ENCODE results near the gene AGAP1. TPM values are rescaled to one million over a fixed set of nuclear protein-coding genes. Genes with fewer than 3 reads are reported as not detected.
A peak's percentile ranks its signal among the peaks of the same experiment; 100 is the strongest.

AGAP1 gene
- total RNA-seq, 1 donor from 2014 or later = 39.0 TPM

GRCh38 chr2:235502336-235502735 is 8.5 kb downstream of the AGAP1 start:
- H3K4me1 Mint-ChIP-seq (ENCODE audit: low read depth) = peaks cover 40% of the 10 kb centered on the region
- H3K9me3 Mint-ChIP-seq (ENCODE audit: low read depth) = no peaks in the 10 kb centered on the region
- H3K36me3 Mint-ChIP-seq (ENCODE audit: low read depth) = peaks cover 1% of the 10 kb centered on the region
- no peak overlapping the region for H3K27ac Mint-ChIP-seq (ENCODE audit: unreplicated experiment)
- TF ChIP-seq CTCF (IDR thresholded peaks at IDR 0.05) = no peak
- DNase-seq (ENCODE audit: low spot score) = no peak
- H3K27me3 Mint-ChIP-seq (ENCODE audit: low read depth) = no peaks in the 10 kb centered on the region
- H3K4me3 Mint-ChIP-seq (ENCODE audit: unreplicated experiment) = peak overlapping the region; percentile 13

GRCh38 chr2:235504441-235505180 is 10.8 kb downstream of the AGAP1 start:
- Mint-ChIP-seq H3K36me3 (ENCODE audit: low read depth) (no peaks in the 10 kb centered on the region), H3K4me3 (ENCODE audit: unreplicated experiment) (no peak overlapping the region), H3K9me3 (ENCODE audit: low read depth) (no peaks in the 10 kb centered on the region), H3K27ac (ENCODE audit: unreplicated experiment) (no peak overlapping the region), H3K4me1 (ENCODE audit: low read depth) (peaks cover 40% of the 10 kb centered on the region), H3K27me3 (ENCODE audit: low read depth) (no peaks in the 10 kb centered on the region)
- no peak for DNase-seq (ENCODE audit: low spot score)
- no peak for TF ChIP-seq CTCF (IDR thresholded peaks at IDR 0.05)

GRCh38 chr2:235505181-235505741 is 11.4 kb downstream of the AGAP1 start:
- DNase-seq (ENCODE audit: low spot score) = no peak
- Mint-ChIP-seq H3K27me3 (ENCODE audit: low read depth) (no peaks in the 10 kb centered on the region), H3K36me3 (ENCODE audit: low read depth) (no peaks in the 10 kb centered on the region), H3K9me3 (ENCODE audit: low read depth) (no peaks in the 10 kb centered on the region), H3K4me1 (ENCODE audit: low read depth) (peaks cover 41% of the 10 kb centered on the region), H3K27ac (ENCODE audit: unreplicated experiment) (no peak overlapping the region), H3K4me3 (ENCODE audit: unreplicated experiment) (no peak overlapping the region)
- TF ChIP-seq CTCF (IDR thresholded peaks at IDR 0.05) = no peak

- H3K27me3 Mint-ChIP-seq (ENCODE audit: low read depth) = no peaks in the 10 kb centered on the region
- no peak overlapping the region for H3K4me3 Mint-ChIP-seq (ENCODE audit: unreplicated experiment)
- H3K36me3 Mint-ChIP-seq (ENCODE audit: low read depth) = no peaks in the 10 kb centered on the region
- TF ChIP-seq CTCF (IDR thresholded peaks at IDR 0.05) = no peak
- DNase-seq (ENCODE audit: low spot score) = no peak
- no peak overlapping the region for H3K27ac Mint-ChIP-seq (ENCODE audit: unreplicated experiment)
- peaks cover 34% of the 10 kb centered on the region for H3K4me1 Mint-ChIP-seq (ENCODE audit: low read depth)
- H3K9me3 Mint-ChIP-seq (ENCODE audit: low read depth) = no peaks in the 10 kb centered on the region
These were observed 12.6 kb downstream of the AGAP1 start for GRCh38 chr2:235506291-235506996.

GRCh38 chr2:235506997-235507615 is 13.3 kb downstream of the AGAP1 start:
- Mint-ChIP-seq H3K4me3 (ENCODE audit: unreplicated experiment) (no peak overlapping the region), H3K27me3 (ENCODE audit: low read depth) (no peaks in the 10 kb centered on the region), H3K27ac (ENCODE audit: unreplicated experiment) (no peak overlapping the region), H3K36me3 (ENCODE audit: low read depth) (no peaks in the 10 kb centered on the region), H3K4me1 (ENCODE audit: low read depth) (peaks cover 27% of the 10 kb centered on the region), H3K9me3 (ENCODE audit: low read depth) (no peaks in the 10 kb centered on the region)
- no peak for DNase-seq (ENCODE audit: low spot score)
- no peak for TF ChIP-seq CTCF (IDR thresholded peaks at IDR 0.05)
